CD1c-positive myeloid dendritic cell (primary cell): ENCODE measurements around the gene AFG1L.
A peak's percentile ranks its signal among the peaks of the same experiment; 100 is the strongest.
"Not testable (repeated sequence)": the region's sequence is repeated elsewhere in the genome, so short reads cannot be mapped to it uniquely, and the experiment has no call there.

Experiments
- DNase-seq: peaks from one replicate; pipeline ENCODE4 v3.0.0-alpha.2; 2016; ENCODE audit errors: extremely low spot score

Gene AFG1L

GRCh38 chr6:108288742-108289141, 6.1 kb upstream of the AFG1L start:
- DNase-seq = no peak

GRCh38 chr6:108291091-108291490, 3.8 kb upstream of the AFG1L start:
- no peak for DNase-seq

- not testable (repeated sequence) for DNase-seq
These were observed 2.3 kb upstream of the AFG1L start for GRCh38 chr6:108292561-108292960.

GRCh38 chr6:108293527-108294296, 1.1 kb upstream of the AFG1L start:
- DNase-seq = no peak

GRCh38 chr6:108294297-108294726, 542 bp upstream of the AFG1L start:
- DNase-seq = no peak

- no peak for DNase-seq
These were observed 822 bp downstream of the AFG1L start for GRCh38 chr6:108295676-108296075.

- DNase-seq = no peak
These were observed 7.5 kb downstream of the AFG1L start for GRCh38 chr6:108302386-108302785.

GRCh38 chr6:108304646-108305045, 9.8 kb downstream of the AFG1L start:
- DNase-seq = no peak

GRCh38 chr6:108308641-108309040, 13.8 kb downstream of the AFG1L start:
- not testable (repeated sequence) for DNase-seq

- no peak for DNase-seq
These were observed 15.0 kb downstream of the AFG1L start for GRCh38 chr6:108309844-108310243.

- DNase-seq = no peak
These were observed 17.8 kb downstream of the AFG1L start for GRCh38 chr6:108312605-108313004.

GRCh38 chr6:108321253-108321747, 26.4 kb downstream of the AFG1L start:
- no peak for DNase-seq

- no peak for DNase-seq
These were observed 27.9 kb downstream of the AFG1L start for GRCh38 chr6:108322728-108323127.

GRCh38 chr6:108323710-108324466, 29.0 kb downstream of the AFG1L start:
- no peak for DNase-seq

- not testable (repeated sequence) for DNase-seq
These were observed 35.4 kb downstream of the AFG1L start for GRCh38 chr6:108330221-108330785.

GRCh38 chr6:108330806-108331205, 36.0 kb downstream of the AFG1L start:
- DNase-seq = no peak

GRCh38 chr6:108331982-108332381, 37.1 kb downstream of the AFG1L start:
- DNase-seq = no peak

- no peak for DNase-seq
These were observed 42.1 kb downstream of the AFG1L start for GRCh38 chr6:108336971-108337370.

GRCh38 chr6:108337721-108338120, 42.9 kb downstream of the AFG1L start:
- no peak for DNase-seq

GRCh38 chr6:108341372-108341771, 46.5 kb downstream of the AFG1L start:
- DNase-seq = no peak

- no peak for DNase-seq
These were observed 49.0 kb downstream of the AFG1L start for GRCh38 chr6:108343894-108344293.

GRCh38 chr6:108348655-108349349, 53.9 kb downstream of the AFG1L start:
- peak; percentile 5 for DNase-seq
